Putamen (tissue), 1 donor: ENCODE measurements around the gene FAM171A2.
"Not testable (repeated sequence)": the region's sequence is repeated elsewhere in the genome, so short reads cannot be mapped to it uniquely, and the experiment has no call there.

Experiments
- DNase-seq: peaks from one replicate; pipeline ENCODE4 v3.0.0-alpha.2; 2016; ENCODE audit warnings: low spot score

Gene FAM171A2

DNA sequence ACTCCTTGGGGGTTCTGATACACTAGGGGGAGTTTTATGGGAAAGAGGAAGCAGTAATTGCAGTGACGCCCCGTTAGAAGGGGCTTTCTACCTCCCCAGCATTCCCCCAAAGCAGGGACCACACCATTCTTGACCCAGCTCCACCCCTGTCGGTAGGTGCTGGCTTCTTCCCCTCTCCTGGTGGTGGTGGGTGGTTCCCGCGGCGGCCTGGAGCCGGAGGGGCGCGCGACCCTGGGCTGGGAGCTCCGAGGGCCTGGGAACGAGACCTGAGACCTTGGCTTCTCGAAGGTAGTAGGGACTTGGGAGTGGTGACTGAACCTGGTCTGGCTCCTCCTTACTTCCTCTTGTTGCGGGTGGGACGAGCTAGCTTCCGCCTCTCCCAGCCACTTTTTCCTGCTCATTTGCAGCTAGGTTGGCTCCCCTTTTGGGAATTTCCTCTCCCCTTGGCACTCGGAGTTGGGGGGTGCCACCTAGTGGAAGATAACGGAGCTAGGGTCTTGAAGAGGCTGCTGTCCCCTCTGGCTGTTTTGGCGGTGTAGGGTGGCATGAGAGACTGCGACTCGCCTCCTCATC is 18.1 kb downstream of the FAM171A2 start:
- DNase-seq, result peak; percentile 74

- DNase-seq, result peak; percentile 99
Measured at GRCh38 chr17:44344939-44345453, 18.7 kb downstream of the FAM171A2 start, which contains the start of gene GRN. GRN (plus strand) TSS chr17:44345302; CDS start chr17:44349165, 3,863 bp downstream.

DNA sequence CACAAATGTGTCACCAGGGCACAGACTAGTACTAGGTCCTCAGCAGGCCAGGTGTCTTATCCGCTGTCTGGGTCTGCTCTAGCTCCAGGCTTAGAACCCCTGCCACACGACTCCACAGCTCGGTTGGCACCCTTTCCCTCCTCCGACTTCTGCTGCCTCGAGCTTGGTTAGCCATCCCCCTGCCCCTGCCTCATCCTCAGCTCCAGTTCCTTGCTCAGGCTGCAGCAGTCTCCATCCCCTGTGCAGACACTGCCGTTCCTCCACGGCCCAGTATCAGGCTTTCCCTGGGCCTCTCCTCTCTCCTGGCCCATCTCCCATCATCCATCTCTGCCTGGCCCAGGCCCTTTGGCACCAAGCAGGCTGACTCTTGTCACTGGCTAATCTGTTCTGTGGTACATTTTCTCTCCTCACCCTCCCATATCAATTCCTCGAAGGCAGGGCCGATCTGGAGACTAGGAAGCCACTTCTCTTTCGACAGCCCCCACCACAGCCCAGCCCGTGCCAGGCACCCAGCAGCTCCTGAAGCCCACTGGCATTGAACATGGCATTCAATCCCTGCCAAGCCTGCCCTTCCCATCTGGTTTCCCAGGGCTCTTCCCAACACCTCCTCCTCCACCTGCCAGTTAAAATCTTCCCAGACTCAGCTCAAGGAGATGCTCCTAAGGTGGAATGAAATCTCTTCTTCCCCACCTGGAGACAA is 20.0 kb downstream of the FAM171A2 start:
- DNase-seq, result no peak

GRCh38 chr17:44340553-44340952 is 23.1 kb downstream of the FAM171A2 start:
- not testable (repeated sequence) for DNase-seq

DNA sequence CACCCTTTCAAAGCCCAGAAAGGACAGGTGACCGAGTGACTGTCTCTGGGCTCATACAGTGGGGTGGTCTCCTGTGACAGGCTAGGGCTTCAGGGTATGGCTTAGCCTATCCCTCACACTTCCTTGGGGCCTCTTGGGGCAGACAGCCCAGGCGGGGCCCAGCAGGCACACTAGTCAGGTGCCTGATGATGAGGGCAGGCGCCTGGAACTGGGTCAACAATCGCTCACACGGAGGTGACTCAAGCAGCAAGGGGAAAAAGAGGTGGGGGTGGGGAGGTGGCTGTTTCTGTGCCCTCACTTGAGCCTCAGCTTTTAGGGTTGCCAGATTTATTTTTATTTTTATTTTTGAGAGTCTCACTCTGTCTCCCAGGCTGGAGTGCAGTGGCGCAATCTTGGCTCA is 25.0 kb downstream of the FAM171A2 start:
- DNase-seq, result no peak

DNA sequence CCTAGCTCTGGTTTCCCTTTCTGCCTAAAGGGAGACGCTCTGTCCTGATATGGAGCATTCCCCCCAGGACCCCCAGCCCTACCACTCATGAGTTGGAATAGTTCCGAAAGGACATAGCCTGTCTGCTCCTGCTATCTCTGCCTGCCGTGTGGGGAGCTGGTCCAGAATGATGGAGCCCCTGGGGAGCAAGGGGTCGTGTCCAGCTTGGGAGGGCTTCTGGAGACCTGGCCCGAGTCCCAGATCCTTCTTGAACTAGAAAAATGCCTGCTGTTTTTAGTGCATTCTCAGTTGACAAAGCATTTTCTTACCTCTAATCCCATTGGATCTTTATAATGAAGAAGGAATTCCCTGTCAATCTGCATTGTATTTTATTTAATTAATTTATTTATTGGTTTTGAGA is 27.7 kb downstream of the FAM171A2 start:
- no peak for DNase-seq

- no peak for DNase-seq
Measured at GRCh38 chr17:44335564-44335963, 28.1 kb downstream of the FAM171A2 start.

GRCh38 chr17:44334727-44335126 is 28.9 kb downstream of the FAM171A2 start:
- no peak for DNase-seq

- no peak for DNase-seq
Measured at GRCh38 chr17:44334315-44334714, 29.3 kb downstream of the FAM171A2 start.

- DNase-seq, result no peak
Measured at GRCh38 chr17:44333371-44333770, 30.3 kb downstream of the FAM171A2 start.

DNA sequence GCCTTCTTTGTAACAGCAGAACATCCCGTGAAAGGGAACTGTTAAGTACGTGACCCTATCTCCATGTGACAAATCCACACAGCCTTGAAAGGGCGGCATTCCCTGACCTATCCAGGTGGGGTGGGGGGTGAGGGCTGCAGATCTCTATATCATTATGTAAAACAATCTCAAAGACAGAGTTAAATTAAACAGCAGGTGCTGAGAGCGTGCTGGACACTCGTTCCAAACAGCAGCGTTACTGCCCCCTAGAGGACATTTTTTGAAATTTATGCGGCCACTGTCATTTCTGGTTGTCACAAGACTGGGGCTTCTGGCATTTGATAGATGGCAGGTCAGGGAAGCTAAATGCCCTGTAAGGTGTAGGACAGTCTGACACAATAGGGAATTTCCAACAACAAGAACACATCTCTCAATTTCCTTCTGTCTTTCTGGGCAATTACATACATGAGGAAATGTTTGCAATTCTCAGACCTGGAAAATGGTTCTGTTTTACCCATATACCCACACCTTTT is 32.3 kb downstream of the FAM171A2 start:
- peak; percentile 70 for DNase-seq

DNA sequence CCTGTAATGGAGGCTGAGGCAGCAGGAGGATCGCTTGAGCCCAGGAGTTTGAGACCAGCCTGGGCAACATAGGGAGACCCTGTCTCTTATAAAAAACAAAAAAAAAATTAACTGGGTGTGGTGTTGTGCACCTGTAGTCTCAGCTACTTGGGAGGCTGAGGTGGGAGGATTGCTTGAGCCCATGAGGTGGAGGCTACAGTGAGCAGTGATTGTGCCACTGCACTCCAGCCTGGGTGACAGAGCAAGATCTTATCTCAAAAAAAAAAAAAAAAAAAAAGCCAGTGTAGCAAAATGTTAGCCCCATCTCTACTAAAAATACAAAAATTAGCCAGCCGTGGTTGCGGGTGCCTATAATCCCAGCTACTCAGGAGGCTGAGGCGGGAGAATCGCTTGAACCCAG is 33.4 kb downstream of the FAM171A2 start:
- DNase-seq, result not testable (repeated sequence)

DNA sequence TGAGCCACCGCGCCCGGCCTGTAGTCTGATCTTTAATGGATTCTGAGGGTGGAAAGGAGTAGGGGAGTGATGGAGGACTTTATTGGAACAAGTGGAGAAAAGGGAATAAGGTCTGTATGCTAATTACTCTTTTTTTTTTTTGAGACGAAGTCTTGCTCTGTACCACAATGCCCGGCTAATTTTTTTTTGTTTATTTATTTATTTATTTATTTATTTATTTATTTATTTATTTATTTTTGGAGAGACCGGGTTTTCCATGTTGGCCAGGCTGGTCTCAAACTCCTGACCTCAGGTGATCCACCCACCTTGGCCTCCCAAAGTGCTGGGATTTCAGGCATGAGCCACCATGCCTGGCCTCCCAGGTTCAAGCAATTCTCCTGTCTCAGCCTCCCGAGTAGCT is 34.1 kb downstream of the FAM171A2 start:
- DNase-seq, result not testable (repeated sequence)

- DNase-seq, result no peak
Measured at GRCh38 chr17:44327715-44328449, 35.8 kb downstream of the FAM171A2 start.

- DNase-seq, result peak; percentile 98
Measured at GRCh38 chr17:44326861-44327444, 36.7 kb downstream of the FAM171A2 start.

GRCh38 chr17:44324571-44325275 is 38.9 kb downstream of the FAM171A2 start, which contains the start of gene SLC25A39:
SLC25A39 (minus strand) TSS chr17:44324823; CDS start chr17:44323562, 1,261 bp downstream.
- DNase-seq, result peak; percentile 89

- no peak for DNase-seq
Measured at GRCh38 chr17:44324092-44324570, 39.5 kb downstream of the FAM171A2 start.

DNA sequence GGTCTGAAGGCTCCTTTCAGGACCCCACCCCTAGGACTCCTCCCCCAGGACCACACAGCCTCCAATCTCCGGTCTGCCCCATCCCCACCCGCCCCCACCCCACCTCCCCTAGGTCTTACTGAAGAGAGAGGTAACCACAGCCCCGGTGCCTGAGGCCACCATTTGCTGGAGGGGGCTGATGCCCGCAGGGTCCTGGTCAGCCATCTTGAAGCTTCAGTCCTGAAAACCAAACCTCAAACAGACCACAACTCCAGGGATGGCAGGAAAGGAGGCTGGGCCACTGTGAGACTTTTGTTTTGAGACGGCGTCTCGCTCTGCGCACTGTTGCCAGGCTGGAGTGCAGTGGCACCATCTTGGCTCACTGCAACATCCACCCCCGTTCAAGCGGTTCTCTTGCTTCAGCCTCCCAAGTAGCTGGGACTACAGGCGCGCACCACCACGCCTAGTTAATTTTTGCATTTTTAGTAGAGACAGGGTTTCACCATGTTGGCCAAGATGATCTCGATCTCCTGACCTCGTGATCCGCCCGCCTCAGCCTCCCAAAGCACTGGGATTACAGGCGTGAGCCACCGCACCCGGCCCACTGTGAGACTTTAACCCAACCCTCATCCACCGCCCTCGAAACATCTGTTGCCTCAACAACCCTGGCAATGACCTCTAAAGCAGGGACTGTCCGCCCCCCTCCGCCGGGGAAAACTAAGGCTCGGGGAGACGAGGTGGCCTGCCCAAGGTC is 40.1 kb downstream of the FAM171A2 start:
- DNase-seq, result no peak

DNA sequence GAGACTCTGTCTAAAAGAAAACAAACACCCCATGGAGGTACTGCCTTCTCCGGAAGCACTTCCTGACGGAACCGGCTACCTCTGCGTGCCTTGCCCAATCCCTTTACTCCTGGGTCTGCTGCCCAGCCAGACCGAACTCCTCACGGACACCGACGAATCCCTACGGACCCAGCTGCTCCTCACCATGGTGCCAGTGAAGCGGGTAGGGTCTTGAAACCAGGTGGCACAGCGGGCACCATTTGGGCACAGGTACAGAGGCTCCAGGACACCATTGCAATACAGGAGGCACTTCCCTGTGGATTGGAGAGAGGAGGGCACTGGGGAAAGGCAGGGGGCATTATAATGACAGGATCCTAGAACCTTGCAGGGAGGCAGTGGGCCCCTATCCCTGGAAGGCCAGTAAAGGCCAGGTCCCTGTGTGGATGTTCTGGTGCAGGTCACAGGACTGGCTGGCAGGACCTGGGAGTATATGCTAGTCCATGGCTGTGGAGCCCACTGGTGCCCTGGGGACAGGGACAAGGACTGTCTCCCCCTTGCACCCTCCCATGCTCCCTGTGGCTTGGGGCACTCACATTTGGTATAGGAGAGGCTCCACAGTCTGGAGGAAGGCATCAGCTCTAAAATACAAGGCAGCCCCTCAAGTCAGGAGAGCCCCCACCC is 41.3 kb downstream of the FAM171A2 start:
- DNase-seq, result no peak
